ENCODE data around the gene PRKCE. TPM values are rescaled to one million over a fixed set of nuclear protein-coding genes. Genes with fewer than 3 reads are reported as not detected.

PRKCE gene
- total RNA-seq, 2 donors from 2014 or later, result 5.8 to 18.1 TPM

GRCh38 chr2:45992741-45993475, 341.4 kb downstream of the PRKCE start:
- DNase-seq (ENCODE audit: low spot score) (no peak), ATAC-seq (ENCODE audit: insufficient number of reproducible peaks, low FRiP score, low read depth) (no peak)
- no peaks in the 10 kb centered on the region for H3K27me3 ChIP-seq (replicated peaks; ENCODE audit: insufficient read depth)
- H3K4me1 ChIP-seq (ENCODE audit: control insufficient read depth in 1 of 2, low read depth in 2 of 2), result peaks cover 15 to 42% of the 10 kb centered on the region in 2 donors
- H3K36me3 ChIP-seq, result no peaks in the 10 kb centered on the region
- H3K9me3 ChIP-seq, result no peaks in the 10 kb centered on the region
- TF ChIP-seq CTCF (IDR thresholded peaks at IDR 0.05), result no peak
- peak overlapping the region; percentile 49 for H3K4me3 ChIP-seq
- H3K27ac ChIP-seq, result peak overlapping the region; percentile 60 to 75

- peak; percentile 78 for TF ChIP-seq CTCF (IDR thresholded peaks at IDR 0.05)
- H3K27ac ChIP-seq, result peak overlapping the region; percentile 60 to 75
- H3K27me3 ChIP-seq (replicated peaks; ENCODE audit: insufficient read depth), result no peaks in the 10 kb centered on the region
Measured at GRCh38 chr2:45993476-45993991, 342.1 kb downstream of the PRKCE start.

GRCh38 chr2:45994060-45994459, 342.6 kb downstream of the PRKCE start:
- no peak for DNase-seq (ENCODE audit: low spot score)
- no peak for TF ChIP-seq CTCF (IDR thresholded peaks at IDR 0.05)
- no peaks in the 10 kb centered on the region for H3K27me3 ChIP-seq (replicated peaks; ENCODE audit: insufficient read depth)
- no peaks in the 10 kb centered on the region for H3K9me3 ChIP-seq
- H3K4me1 ChIP-seq (ENCODE audit: control insufficient read depth in 1 of 2, low read depth in 2 of 2), result peaks cover 15 to 30% of the 10 kb centered on the region in 2 donors
- no peak for ATAC-seq (ENCODE audit: insufficient number of reproducible peaks, low FRiP score, low read depth)
- H3K4me3 ChIP-seq, result no peak overlapping the region
- no peaks in the 10 kb centered on the region for H3K36me3 ChIP-seq
- H3K27ac ChIP-seq, result peak overlapping the region; percentile 60 to 75

More at GRCh38 chr2:45993476-45993991, 342.1 kb downstream of the PRKCE start:
- no peaks in the 10 kb centered on the region for H3K36me3 ChIP-seq
- DNase-seq (ENCODE audit: low spot score) (peak; percentile 46), ATAC-seq (ENCODE audit: insufficient number of reproducible peaks, low FRiP score, low read depth) (peak; percentile 54)
- H3K4me3 ChIP-seq, result peak overlapping the region; percentile 3
- H3K4me1 ChIP-seq (ENCODE audit: control insufficient read depth in 1 of 2, low read depth in 2 of 2), result peaks cover 15 to 35% of the 10 kb centered on the region in 2 donors
- H3K9me3 ChIP-seq, result no peaks in the 10 kb centered on the region

- H3K27ac ChIP-seq, result no peak overlapping the region
- peak overlapping the region; percentile 28 for H3K4me3 ChIP-seq
- H3K9me3 ChIP-seq, result no peaks in the 10 kb centered on the region
- H3K27me3 ChIP-seq (replicated peaks; ENCODE audit: insufficient read depth), result no peaks in the 10 kb centered on the region
- TF ChIP-seq CTCF (IDR thresholded peaks at IDR 0.05), result no peak
- ATAC-seq (ENCODE audit: insufficient number of reproducible peaks, low FRiP score, low read depth), result no peak
- no peak for DNase-seq (ENCODE audit: low spot score)
- H3K4me1 ChIP-seq (ENCODE audit: control insufficient read depth in 1 of 2, low read depth in 2 of 2), result peaks cover 0 to 19% of the 10 kb centered on the region in 2 donors
- H3K36me3 ChIP-seq, result no peaks in the 10 kb centered on the region
Measured at GRCh38 chr2:46000660-46001059, 349.2 kb downstream of the PRKCE start.

- Histone ChIP-seq H3K36me3 (no peaks in the 10 kb centered on the region), H3K27ac (no peak overlapping the region), H3K27me3 (replicated peaks; ENCODE audit: insufficient read depth) (no peaks in the 10 kb centered on the region), H3K9me3 (no peaks in the 10 kb centered on the region), H3K4me1 (ENCODE audit: control insufficient read depth in 1 of 2, low read depth in 2 of 2) (peaks cover 0 to 19% of the 10 kb centered on the region in 2 donors), H3K4me3 (no peak overlapping the region)
- ATAC-seq (ENCODE audit: insufficient number of reproducible peaks, low FRiP score, low read depth) (no peak), DNase-seq (ENCODE audit: low spot score) (no peak)
- no peak for TF ChIP-seq CTCF (IDR thresholded peaks at IDR 0.05)
Measured at GRCh38 chr2:46001290-46001689, 349.8 kb downstream of the PRKCE start.
